ENCODE measurements around the gene SORCS2.

DNA sequence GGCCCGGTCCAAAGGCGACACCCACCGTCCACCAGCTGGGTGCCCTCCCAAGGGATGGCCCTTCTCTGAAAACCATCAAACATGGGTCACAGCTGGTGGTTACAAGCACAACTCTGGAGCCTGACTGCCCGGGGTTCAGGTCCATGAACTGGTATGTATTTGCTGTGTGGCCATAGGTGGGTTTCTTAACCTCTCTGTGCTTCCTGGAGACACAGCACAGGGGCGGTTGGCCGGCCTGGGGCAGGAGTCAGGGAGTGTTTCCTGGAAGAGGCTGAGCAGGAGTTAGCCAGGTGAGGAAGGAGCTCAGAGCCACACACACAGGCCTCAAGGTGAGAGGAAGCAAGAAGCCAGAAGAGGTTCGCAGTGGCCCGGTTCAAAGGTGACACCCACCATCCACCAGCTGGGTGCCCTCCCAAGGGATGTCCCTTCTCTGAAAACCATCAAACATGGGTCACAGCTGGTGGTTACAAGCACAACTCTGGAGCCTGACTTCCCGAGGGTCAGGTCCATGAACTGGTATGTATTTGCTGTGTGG, 486.0 kb downstream of the SORCS2 start:
- TF ChIP-seq, protein P1, sequence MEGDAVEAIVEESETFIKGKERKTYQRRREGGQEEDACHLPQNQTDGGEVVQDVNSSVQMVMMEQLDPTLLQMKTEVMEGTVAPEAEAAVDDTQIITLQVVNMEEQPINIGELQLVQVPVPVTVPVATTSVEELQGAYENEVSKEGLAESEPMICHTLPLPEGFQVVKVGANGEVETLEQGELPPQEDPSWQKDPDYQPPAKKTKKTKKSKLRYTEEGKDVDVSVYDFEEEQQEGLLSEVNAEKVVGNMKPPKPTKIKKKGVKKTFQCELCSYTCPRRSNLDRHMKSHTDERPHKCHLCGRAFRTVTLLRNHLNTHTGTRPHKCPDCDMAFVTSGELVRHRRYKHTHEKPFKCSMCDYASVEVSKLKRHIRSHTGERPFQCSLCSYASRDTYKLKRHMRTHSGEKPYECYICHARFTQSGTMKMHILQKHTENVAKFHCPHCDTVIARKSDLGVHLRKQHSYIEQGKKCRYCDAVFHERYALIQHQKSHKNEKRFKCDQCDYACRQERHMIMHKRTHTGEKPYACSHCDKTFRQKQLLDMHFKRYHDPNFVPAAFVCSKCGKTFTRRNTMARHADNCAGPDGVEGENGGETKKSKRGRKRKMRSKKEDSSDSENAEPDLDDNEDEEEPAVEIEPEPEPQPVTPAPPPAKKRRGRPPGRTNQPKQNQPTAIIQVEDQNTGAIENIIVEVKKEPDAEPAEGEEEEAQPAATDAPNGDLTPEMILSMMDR (optimal IDR thresholded peaks at IDR 0.05 in 1 of 3, IDR thresholded peaks at IDR 0.05 in 1 of 3, conservative IDR thresholded peaks at IDR 0.05 in 1 of 3; ENCODE audit: extremely low read depth in 1 of 3, insufficient read depth in 2 of 3, low read length in 3 of 3): no peak
- TF ChIP-seq EZH2 (IDR thresholded peaks at IDR 0.05; ENCODE audit: low read length): no peak

Data from keratinocyte (primary cell).